ENCODE results near the gene BMX.
A peak's percentile ranks its signal among the peaks of the same experiment; 100 is the strongest.

The BMX gene

DNA sequence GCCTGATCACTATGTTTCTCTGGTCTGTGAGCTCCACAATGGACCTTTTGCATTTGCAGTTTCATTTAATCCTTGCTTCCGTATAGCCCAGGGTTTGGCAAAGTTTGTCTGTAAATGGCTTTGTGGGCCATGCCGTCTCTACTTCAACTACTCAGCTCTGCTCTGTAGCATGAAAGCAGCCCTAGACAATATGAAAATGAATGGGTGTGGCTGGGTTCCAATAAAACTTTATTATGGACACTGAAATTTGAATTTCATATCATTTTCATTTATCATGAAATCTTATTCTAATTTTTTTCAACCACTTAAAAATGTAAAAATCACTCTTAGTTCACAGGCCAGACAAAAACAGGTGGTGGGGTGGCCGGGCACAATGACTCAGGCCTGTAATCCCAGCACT lies 58.6 kb downstream of the BMX start:
- TF ChIP-seq, protein P1, sequence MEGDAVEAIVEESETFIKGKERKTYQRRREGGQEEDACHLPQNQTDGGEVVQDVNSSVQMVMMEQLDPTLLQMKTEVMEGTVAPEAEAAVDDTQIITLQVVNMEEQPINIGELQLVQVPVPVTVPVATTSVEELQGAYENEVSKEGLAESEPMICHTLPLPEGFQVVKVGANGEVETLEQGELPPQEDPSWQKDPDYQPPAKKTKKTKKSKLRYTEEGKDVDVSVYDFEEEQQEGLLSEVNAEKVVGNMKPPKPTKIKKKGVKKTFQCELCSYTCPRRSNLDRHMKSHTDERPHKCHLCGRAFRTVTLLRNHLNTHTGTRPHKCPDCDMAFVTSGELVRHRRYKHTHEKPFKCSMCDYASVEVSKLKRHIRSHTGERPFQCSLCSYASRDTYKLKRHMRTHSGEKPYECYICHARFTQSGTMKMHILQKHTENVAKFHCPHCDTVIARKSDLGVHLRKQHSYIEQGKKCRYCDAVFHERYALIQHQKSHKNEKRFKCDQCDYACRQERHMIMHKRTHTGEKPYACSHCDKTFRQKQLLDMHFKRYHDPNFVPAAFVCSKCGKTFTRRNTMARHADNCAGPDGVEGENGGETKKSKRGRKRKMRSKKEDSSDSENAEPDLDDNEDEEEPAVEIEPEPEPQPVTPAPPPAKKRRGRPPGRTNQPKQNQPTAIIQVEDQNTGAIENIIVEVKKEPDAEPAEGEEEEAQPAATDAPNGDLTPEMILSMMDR (IDR thresholded peaks at IDR 0.05; ENCODE audit: control extremely low read depth, extremely low read depth, low read depth, missing control alignments), result no peak
- POLR2A ChIA-PET, result no interaction called here
- no peak for DNase-seq (ENCODE audit: extremely low spot score)
- CTCF ChIA-PET, result no interaction called here

DNA sequence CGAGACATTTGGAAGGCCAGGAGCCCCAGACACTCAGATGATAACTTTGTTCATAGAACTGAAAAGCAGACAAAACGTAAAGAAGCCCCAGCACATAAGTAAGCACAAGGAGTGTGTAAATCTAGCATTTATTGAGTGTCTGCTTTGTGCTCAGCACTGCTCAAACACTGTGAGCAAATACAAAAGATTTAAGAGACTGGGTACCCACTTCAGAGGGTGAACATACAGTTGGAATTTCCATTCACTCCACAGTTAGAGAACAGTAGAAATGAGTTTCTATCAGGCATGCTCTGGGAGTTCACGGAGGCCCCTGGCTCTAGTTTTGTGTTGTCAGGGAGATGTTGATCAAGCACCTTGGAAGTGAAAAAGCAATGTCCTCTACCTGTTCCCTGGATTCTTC lies 60.3 kb downstream of the BMX start:
- TF ChIP-seq, protein P1 (IDR thresholded peaks at IDR 0.05; ENCODE audit: control extremely low read depth, extremely low read depth, low read depth, missing control alignments), result no peak
- DNase-seq (ENCODE audit: extremely low spot score), result no peak
- POLR2A ChIA-PET, result no interaction called here
- CTCF ChIA-PET, result no interaction called here

DNA sequence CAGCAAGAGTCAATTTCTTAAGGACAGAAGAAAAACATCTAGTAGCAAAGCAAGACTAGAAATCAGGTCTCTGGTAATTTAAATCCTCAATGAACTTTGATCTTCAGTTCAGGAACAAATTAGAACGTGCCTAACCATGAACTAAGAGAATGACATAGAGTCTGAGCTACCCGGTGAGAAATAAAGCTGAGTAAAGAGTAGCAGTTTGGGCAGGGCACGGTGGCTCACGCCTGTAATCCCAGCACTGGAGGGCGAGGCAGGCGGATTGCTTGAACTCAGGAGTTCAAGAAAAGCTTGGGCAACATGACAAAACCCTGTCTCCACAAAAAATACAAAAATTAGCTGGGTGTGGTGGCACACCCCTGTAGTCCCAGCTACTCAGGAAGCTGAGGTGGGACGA lies 62.4 kb downstream of the BMX start:
- TF ChIP-seq, protein P1 (IDR thresholded peaks at IDR 0.05; ENCODE audit: control extremely low read depth, extremely low read depth, low read depth, missing control alignments), result no peak
- DNase-seq (ENCODE audit: extremely low spot score), result no peak
- ChIA-PET POLR2A (no interaction called here), CTCF (interaction anchor here (1.5 kb wide), 1 partner anchor 70 kb away, joined by 5 read pairs; the partner anchor contains the start of gene PIR)

DNA sequence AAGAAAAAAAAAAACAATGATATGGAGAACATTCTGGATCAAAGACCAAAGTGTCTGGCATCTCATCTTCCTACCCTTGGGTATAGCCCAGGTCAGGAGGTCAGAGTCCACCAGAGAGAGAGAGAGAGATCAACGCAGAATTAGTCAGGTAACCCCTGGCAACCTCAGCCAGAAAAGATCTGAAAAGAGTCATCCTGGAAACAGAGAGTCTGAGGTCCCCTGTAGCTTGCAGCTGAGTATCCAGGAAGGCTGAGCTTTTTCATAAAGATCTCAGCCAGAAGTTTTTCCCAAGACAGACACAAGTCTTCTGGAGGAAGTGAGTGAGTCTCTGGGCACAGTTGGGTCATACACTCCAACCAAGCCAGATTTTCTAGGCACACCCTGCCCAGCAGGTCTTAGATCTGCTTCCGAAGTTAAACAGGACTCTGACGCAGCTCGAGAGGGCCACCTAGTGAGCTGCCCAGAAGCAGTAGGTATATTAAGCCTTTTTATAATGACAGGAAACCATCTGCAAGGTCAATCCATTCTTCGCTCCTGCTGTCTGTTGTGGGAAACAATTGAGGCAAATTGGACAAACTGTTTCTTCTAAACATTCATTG lies 64.5 kb downstream of the BMX start:
- ChIA-PET POLR2A (no interaction called here), CTCF (interaction anchor here (0.7 to 2.2 kb wide), 8 partner anchors 18 to 218 kb away, joined by 3 to 16 read pairs (median 4); partner anchors contain the start of gene BMX)
- TF ChIP-seq, protein P1 (IDR thresholded peaks at IDR 0.05; ENCODE audit: control extremely low read depth, extremely low read depth, low read depth, missing control alignments), result peak; percentile 45
- DNase-seq (ENCODE audit: extremely low spot score), result peak; percentile 24

DNA sequence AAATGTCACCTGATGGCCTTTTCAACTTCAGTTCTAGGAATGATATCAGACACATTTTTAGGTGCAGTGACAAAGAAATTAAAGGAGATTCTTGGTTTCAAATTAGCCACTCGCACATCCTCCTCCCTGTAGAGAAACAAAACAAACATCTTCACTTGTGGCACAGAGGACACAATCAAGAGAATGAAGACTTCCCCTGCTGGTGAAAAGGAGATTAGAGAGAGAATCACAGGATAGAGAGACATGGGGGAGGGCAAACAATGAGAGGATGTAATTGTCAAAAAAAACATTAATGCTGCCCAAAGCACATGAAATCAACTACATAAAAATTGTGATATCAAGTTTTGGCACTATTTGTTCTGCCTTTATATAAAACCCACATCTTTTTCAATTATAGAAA lies 65.6 kb downstream of the BMX start:
- ChIA-PET CTCF (interaction anchor here (1.2 to 2.2 kb wide), 3 partner anchors 19 to 66 kb away, joined by 3 to 4 read pairs (median 4); partner anchors contain the start of gene BMX), POLR2A (no interaction called here)
- TF ChIP-seq, protein P1 (IDR thresholded peaks at IDR 0.05; ENCODE audit: control extremely low read depth, extremely low read depth, low read depth, missing control alignments), result no peak

DNA sequence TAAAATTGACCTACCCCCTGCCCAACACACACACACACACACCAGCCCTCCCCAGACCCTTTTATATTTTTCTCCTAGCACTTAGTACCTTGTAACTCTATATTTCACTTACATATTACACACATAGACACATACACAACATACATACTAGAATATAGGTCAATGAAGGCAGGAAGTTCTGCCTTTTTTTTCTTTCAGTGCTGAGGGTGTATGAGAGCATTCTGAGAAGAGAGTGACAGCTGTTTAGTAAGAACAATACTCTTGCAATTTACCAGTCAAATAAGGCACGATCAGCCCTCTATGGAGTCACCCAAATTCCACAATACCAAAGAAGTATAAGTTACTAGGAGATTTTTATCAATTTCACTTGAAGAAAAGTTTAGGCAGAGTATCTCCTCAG lies 66.7 kb downstream of the BMX start:
- ChIA-PET CTCF (no interaction called here), POLR2A (no interaction called here)
- TF ChIP-seq, protein P1 (IDR thresholded peaks at IDR 0.05; ENCODE audit: control extremely low read depth, extremely low read depth, low read depth, missing control alignments), result no peak
- no peak for DNase-seq (ENCODE audit: extremely low spot score)

More for the DNA sequence above, 65.6 kb downstream of the BMX start:
- no peak for DNase-seq (ENCODE audit: extremely low spot score)

All from GM10248 (cell line).